ENCODE results near the gene MS4A4A.
"Not testable (repeated sequence)": the region's sequence is repeated elsewhere in the genome, so short reads cannot be mapped to it uniquely, and the experiment has no call there.

Gene MS4A4A

DNA sequence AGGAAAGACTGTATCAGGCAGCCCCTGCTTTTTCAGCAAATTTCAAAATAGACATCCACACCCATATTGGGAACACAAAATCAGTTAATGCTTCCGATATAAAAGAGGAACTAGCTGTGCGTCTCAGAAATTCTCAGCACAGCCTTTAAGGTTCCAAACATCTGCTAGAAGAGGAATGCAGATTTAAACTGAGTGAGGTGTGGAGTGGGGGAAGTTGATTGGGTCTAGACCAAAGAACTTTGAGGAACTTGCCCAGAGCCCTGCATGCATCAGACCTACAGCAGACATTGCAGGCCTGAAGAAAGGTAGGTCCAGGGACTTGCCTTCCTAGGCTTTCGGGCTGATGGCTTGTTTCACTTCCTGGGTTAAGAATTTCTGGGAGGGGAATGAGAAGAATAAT lies at the start of gene MS4A4A:
MS4A4A (plus strand) TSS at position 255 of the 400 bp plus-strand sequence; CDS start at position 265, 10 bp downstream.
- DNase-seq (ENCODE audit: low read depth) = no peak

DNA sequence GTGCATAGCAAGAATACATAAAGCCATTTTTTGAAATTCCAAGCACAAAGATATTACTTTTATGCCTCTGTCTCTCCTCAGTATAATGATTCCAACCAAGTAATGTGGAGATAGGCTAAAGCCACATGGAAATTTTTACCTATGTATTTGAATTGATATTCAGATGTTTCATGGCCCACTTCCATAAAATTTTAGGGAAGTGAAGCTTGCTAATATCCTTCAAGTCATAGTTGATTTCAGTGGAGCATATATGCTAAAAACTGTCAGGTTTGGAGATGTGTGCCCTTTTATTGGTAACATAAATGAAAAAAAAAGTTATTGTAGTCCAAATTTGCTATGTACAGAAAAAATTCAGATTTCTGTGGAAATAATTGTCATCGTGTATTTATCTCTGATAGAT lies 49.8 kb upstream of the MS4A4A start:
- no peak for DNase-seq (ENCODE audit: low read depth)

- DNase-seq (ENCODE audit: low read depth) = no peak
These were observed 45.1 kb upstream of the MS4A4A start for GRCh38 chr11:60235321-60235720.

DNA sequence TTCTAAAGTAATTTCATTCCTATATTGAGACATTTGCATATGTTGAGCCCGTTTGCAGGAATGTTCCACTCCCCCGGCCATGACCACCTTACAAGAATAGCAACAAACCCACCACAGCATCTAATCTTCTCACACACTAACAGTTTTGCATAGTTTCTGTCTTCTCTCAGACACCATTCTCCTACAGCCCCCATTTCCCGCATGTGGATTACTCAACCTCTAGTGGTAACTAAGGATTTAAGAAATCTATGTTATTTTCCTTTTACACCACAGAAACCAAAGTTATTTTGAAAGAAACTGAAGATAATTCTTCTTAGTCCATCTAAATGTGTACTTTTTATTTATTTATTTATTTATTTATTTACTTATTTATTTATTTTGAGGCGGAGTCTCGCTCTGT lies 39.8 kb upstream of the MS4A4A start:
- no peak for DNase-seq (ENCODE audit: low read depth)

DNA sequence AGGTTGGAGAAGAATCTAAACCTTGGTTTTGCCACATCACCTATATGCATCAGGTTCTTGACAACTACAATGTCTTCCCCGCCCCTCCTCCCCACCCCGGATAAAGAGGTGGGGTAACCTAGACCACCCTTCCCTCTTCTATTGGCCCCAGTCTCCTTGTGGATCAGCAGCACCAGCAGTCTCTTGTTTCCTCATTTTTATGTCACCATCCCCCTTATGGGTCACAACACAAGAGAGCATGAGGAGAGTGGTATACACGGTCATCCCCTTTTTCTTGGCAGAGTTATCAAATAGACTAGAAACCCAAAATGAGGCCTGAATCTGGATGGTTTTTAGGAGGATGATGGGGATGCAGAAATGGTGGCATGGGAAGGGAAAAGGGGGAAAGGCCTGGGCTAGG lies 38.7 kb upstream of the MS4A4A start:
- no peak for DNase-seq (ENCODE audit: low read depth)

- no peak for DNase-seq (ENCODE audit: low read depth)
These were observed 37.7 kb upstream of the MS4A4A start, which contains the start of gene MS4A4E for GRCh38 chr11:60242740-60243239. MS4A4E (minus strand) TSS chr11:60243137; CDS start chr11:60230055, 13,082 bp downstream.

DNA sequence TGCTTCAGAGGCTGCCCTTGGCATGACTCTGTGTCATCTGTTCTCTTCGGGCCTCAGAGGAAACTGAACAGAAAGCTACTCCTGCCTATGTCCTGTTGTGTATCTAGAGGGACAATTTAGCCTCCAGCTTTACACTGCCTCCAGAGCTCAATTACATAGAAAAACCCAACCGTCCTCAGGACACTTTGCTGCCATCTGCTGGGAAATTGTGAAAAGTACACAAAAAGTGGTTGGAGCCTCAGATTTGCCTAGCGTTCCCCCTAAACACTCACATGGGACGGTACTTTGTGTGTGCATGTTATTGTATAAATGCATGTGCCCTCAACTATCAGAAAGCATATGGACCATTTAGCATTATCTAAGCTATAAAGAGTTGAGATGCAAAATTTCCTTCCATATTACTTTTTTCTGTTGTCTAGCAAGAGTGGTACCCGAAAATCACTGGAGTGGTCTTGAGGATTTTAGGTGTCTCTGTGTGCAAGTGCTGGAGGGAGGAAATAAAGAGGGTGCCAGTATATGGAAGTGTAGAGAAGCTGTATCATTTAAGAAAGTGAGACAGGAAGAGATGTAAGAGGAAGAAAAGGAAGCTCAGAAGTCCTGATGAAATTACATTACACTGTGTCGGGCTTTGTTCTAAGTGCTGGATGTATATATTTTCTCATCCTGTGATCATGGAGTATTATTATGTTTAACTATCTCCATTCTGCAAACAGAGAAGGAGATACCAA lies 28.8 kb upstream of the MS4A4A start:
- DNase-seq (ENCODE audit: low read depth) = no peak

DNA sequence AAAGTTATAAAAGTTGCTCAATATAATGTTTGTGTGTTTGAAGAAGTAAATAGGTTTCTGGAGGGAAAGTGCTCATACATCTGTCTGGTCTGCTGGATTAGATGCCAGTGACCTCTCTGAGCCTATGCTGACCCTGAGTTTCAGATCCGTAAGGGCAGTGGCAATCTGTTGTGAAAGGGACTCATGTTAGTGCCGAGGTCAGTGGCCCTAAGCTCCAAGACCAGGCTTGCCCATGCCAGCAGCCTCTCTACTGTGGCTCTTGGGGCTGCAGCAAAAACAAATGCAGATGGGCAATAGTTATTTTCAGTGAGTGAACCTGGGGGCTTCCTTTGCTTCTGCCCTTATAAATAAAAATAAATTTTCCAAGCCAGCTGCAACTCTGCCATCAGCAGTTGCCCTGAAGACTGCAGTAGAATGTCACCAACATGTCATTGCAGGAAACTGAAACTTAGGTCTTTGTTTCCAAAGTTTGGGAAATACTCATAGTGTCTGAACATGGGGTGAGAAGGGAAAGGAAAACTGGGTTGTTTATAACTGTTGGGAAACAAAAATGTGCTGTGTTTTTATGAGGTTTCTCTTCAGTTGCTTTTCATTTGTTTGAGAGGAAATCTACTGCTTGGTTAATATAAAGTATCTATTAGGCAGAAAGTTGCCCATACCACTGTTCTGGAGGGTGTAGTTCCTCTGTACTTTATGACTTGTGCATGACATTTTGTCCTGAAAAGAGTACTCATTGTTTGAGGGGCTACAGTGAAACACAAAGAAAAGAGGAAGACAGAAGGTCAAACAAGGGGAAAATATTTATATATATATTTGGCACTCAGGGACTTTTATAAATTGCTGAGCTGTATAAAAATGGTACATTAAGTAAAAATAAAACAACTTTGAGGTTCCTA lies 28.0 kb upstream of the MS4A4A start:
- DNase-seq (ENCODE audit: low read depth) = no peak

- no peak for DNase-seq (ENCODE audit: low read depth)
These were observed 22.3 kb upstream of the MS4A4A start for GRCh38 chr11:60257956-60258722.

DNA sequence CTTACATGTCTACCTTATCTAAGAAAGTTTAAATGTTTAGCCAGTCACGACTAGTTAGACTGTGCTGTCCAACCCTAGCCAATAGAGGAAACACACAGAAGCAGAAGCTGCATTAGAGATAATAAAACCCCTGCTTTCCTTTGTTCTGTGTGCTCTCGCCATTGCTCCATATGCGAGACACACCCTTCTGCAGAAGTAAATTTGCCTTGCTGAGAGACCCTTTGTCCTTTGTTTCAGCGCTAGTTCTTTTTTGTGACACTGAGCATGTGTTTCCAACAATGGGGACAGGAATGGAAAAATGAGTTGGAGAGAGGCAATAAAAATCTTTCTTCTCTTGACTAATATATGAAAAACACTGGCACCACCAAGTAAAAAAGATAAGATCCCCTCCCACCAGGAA lies 19.5 kb upstream of the MS4A4A start:
- no peak for DNase-seq (ENCODE audit: low read depth)

DNA sequence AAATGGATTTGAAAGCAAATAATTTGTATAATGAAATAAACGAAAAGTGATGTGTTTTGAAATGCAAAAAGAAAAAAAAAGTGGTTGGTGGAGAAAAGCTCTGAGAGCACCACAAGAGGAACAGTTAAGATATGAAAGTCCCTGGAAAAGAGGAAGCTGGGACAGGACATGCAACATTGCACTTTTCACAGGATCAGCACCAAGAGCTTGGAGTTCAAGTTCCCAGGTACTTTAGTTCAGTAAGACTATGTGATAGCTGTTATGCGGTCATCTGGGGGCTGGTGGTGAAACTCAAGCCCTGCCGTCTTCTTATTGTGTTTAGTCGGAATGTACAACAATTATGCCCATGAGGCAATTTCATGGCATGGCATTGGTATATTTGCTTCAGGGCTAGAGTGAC lies 17.1 kb upstream of the MS4A4A start:
- no peak for DNase-seq (ENCODE audit: low read depth)

DNA sequence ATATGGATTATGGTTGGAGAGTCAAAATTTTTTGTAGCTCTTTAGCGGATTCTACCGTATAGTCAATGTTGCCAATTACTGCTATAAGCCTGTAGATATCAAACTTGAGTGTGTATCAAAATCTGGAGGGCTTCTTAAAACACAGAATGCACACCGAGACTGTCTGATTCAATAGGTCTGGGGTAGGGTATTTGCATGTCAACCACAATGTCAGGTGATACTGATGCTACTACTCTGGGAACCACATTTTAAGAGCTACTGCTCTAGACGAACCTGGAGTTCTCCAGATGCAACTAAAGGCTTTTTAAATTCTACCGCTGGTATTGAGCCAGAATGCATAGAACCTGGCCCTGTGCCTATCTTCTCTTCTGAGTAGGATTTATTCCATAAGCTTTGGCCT lies 15.8 kb upstream of the MS4A4A start:
- DNase-seq (ENCODE audit: low read depth) = no peak

DNA sequence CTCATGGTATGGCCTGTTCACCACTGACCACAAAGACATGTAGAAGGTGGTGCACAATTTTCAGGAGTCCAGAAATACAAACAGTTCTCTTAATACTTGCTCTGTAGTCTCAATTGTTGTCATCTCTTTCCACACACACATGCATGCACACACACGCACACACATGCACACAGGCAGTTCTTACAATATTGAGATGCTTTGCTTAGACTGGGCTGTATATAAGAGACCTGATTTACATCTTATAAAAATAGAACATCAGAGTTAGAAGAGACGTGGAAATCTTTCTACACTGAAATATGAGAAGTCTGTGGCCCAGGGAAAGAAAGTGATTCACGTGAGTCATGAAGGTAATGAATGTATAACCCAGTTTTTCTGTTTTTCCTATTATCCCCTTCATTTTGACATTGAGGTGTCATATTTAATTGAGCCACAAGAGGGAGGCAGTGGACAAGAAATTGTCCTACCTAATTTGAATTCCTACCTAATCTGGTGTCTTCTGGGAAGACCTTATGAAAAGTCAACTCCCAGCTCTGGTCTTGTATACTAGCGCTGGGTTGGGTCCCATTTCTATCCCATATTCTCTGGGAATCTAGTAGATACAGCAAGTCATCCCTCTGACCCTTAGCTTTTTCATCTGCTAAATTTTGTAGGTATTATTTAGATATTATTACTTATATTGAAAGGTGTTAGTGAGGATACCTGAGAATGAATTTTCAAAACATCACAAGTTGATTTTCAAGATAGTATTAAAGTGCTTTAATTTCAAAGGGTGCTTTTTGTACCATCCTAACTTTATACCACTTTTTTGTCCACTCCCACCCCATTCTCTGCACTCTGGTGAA lies 14.9 kb upstream of the MS4A4A start:
- no peak for DNase-seq (ENCODE audit: low read depth)

- DNase-seq (ENCODE audit: low read depth) = no peak
These were observed 6.0 kb upstream of the MS4A4A start for GRCh38 chr11:60274416-60274815.

GRCh38 chr11:60281485-60281884 lies 1.0 kb downstream of the MS4A4A start:
- no peak for DNase-seq (ENCODE audit: low read depth)

GRCh38 chr11:60282286-60282685 lies 1.8 kb downstream of the MS4A4A start:
- DNase-seq (ENCODE audit: low read depth) = no peak

- not testable (repeated sequence) for DNase-seq (ENCODE audit: low read depth)
These were observed 5.1 kb downstream of the MS4A4A start for GRCh38 chr11:60285411-60286126.

- DNase-seq (ENCODE audit: low read depth) = no peak
These were observed 8.1 kb downstream of the MS4A4A start for GRCh38 chr11:60288531-60288930.

DNA sequence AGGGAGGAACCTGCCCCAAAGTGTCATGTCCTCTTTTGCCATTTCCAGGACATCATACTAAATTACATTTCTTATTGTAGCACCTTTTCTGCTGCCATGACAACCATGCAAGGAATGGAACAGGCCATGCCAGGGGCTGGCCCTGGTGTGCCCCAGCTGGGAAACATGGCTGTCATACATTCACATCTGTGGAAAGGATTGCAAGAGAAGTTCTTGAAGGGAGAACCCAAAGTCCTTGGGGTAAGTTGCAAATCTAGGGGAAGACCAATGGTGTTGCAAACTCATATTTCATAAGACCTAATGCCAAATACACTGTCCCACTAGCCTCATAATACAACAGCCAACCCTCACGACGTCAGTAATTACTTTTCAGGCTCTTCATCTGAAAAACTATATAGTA lies 11.7 kb downstream of the MS4A4A start:
- no peak for DNase-seq (ENCODE audit: low read depth)

DNA sequence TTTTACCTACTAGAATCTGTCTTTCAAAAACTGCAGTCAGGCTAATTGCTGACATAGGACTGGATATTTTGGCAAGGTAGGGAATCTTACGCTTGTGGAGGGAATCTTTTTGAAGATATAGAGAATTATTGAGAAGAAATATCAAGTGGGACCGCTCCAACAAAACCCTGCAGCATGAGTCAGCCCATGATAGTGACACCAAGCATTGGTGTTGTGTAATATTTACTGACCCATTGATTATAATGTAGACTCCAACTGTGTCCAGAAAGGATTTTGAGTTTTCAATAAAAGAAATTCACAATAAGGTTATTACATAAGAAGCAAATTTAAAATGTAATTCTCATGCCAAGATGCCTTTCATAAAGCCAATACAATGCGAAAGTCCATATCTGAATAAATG lies 20.7 kb downstream of the MS4A4A start:
- no peak for DNase-seq (ENCODE audit: low read depth)

DNA sequence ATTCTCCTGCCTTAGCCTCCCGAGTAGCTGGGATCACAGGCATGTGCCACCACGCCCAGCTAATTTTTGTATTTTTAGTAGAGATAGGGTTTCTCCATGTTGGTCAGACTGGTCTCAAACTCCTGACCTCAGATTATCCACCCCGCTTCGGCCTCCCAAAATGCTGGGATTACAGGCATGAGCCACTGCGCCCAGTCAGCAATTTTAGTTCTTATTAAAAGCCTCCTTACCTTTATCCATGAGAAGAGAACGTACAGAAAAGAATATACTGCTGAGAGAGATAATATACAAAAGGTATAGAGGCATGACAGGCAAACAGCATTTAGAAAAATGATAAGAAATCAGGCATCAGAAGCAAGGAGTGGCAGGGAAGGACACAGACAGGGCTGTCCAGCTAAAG lies 21.4 kb downstream of the MS4A4A start:
- not testable (repeated sequence) for DNase-seq (ENCODE audit: low read depth)
